GM19397 (cell line): ENCODE results near the gene TGFB3.

ENCODE experiments used
- ATAC-seq: cut with Tn5 transposase; IDR thresholded peaks from one replicate; pipeline ENCODE4 v1.9.1; 2021; ENCODE audit warnings: mild to moderate bottlenecking, moderate library complexity; ENCODE audit not compliant: unreplicated experiment

TGFB3 gene

DNA sequence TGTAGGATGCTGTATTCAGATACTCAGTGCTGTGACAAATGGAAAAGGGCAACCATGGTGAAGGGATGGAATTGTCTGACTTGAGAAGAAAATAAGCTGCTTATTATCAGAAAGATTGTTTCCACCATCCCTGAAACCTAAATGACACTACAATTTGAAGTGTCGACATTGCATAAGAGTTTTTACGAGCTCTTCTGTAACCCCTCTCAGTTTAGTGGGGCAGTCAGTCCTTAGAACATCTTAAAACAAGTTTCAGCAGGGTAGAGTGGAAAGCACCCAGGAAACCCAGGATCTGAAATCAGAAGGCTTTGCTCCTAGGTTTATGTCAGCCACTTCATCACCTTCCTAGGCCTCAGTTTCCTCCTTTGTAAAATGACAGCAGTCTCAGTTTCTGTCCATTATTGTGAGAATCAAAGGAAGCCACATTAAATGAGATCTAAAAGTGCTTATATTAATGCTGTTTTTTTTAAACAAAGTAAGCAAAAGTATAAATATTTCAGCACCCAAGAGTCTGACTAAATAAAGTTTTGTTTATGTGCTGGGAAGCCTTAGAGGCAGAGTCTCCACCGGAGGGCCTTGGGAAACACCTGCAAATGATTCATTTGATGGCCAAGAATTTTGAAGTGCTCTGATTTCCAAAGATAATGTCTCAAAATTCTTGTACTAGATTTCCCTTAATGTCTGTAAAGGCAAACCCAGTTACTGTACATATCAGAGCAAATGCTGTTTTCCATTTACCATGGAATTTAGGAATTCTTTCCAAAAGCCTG is 5.6 kb upstream of the TGFB3 start:
- ATAC-seq = no peak

DNA sequence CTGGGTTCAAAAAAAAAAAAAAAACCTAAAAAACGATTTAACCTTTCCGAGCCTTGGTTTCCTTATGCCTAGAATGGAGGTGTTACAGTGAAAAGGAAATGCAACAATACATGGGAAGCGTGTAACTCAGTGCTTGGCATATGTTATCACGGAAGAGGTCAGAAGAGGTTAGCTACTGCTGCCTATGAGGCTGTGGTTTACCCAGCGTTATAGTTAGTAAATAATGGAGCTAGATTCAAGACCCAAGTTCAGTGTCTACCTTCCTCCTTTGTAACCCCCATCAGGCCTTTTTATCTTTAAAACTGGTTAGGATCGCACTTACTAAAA is 4.6 kb upstream of the TGFB3 start:
- ATAC-seq = no peak

DNA sequence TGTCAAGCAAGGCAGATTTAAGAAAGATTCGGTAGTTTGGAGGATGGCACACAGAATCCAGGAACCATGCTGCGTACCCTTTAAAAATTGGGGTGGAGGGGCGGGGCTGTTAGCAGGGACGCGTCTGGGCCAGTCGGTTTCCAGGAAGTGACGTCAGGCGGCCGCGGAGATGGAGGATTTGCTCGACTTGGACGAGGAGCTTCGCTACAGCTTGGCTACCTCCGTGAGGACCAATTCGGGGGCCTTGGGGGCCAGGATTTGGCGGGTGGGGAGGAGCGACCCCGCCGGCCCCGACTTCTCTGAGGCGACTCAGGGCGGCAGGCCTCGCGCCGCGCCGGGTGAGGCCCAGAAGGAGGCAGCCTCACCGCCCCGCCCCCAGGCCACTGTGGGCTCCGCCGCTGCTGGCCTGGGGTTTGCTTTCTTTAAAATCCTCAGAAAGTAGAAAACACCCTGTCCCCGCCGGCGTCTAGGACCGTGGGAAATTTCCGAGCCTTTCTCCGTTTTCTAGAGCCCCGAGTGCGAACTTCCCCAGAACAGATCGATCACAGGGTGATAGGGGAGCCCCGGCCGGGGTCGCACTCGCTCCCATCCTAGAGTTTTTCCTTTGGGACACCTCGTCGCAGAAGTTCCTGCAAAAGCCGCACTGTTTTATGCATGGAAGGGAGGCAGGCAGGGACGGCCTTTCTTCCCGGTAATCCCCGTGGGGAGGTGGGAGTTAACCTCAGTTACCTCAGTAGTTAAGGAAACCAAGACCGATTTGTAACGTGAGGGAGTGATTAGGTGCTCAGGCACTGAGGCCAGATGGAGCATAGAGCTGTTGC is 4.0 kb upstream of the TGFB3 start, which contains the start of gene IFT43:
Gene IFT43 (plus strand): TSS at position 146 of the 821 bp plus-strand sequence. CDS start 24 bp downstream, at position 170.
- ATAC-seq = peak; percentile 76

DNA sequence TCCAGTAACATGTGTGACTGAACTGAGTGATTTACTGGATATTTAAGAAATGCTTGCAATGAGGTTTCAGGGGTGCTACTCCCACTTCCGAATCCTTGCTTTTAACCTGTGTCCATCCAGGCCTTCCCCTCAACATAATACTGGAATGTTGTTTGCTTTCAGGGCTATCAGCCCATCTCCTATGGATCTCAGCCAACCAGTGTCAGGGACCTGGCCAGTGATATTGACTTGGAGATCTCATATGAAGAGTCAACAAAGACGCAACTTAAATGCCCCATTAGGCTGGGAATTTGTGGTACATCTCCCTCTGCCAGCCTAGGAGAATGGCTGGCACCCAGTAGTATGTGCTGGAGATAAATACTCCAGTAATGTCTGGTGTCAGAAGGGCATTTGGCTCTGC is 2.9 kb upstream of the TGFB3 start:
- no peak for ATAC-seq

DNA sequence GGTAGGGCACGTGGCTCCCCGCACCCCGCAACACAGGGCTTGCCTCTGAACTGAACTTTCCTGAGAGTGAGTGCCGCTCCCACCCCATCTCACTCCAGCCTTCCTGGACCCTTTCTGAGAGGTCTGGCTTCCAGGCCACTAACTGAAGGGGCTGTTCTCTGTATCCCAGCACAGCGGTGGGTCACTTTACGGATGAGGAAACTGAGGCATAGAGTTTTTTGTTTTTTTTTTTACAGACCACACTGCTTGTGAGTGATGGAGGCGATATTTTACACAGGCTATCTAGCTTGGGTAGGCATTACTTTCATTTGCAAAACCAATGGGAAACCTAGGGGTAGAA is 1.2 kb upstream of the TGFB3 start:
- ATAC-seq = no peak

DNA sequence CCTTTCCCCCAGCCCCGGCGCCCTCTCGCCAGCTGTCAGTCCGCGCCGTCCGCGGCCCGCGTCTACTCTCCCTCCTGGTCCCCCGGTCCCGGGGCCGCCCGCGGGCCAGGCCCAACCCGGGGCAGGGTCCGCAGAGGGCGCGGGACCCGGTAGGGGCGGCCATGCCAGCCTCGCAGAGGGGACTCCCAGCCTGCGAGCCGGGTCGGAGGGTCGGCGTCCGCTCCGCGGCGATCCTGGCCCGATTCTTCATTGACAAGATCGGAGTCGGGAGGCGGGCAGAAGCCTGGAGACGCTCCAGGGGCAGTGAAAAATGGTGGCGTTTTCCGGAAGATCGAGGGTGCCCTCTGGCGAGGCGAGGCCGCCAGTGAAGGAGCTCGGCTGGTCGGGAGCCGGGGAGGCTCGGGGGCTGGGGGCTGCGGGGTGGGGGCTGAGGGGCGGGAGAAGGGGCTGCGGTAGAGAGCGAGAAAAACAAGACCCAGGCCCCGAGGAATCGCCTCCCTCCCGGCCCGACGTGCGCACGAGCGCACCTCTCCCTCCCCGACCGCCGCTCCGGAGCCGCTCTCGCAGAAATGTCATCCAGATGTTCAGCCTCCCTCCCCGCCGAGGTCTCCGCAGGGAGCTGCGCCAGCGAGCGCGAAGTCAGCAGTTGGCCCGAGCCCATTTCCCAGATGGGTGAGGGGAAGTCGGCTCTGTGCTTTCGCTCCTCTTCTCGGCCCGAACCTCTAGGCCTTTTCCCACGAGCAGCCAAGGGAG is 647 bp upstream of the TGFB3 start:
- ATAC-seq = no peak

DNA sequence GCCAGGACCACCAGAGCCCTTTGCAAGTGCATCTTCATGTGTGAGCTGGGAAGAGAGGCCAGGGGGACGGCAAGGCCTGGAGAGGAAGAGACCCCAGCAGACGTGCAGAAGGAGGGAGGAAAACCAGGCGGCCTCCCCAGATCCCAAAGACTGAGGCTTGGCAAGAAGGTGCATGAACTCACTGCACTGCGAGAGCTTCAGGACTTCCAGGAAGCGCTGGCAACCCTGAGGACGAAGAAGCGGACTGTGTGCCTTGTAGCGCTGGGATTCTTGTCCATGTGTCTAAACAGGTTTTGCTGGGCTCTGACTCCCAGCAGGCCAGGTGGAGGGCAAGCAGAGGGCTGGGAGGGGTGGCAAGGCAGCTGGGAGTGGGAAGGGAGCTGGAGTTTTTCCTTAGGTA is 939 bp downstream of the TGFB3 start:
- ATAC-seq = no peak

DNA sequence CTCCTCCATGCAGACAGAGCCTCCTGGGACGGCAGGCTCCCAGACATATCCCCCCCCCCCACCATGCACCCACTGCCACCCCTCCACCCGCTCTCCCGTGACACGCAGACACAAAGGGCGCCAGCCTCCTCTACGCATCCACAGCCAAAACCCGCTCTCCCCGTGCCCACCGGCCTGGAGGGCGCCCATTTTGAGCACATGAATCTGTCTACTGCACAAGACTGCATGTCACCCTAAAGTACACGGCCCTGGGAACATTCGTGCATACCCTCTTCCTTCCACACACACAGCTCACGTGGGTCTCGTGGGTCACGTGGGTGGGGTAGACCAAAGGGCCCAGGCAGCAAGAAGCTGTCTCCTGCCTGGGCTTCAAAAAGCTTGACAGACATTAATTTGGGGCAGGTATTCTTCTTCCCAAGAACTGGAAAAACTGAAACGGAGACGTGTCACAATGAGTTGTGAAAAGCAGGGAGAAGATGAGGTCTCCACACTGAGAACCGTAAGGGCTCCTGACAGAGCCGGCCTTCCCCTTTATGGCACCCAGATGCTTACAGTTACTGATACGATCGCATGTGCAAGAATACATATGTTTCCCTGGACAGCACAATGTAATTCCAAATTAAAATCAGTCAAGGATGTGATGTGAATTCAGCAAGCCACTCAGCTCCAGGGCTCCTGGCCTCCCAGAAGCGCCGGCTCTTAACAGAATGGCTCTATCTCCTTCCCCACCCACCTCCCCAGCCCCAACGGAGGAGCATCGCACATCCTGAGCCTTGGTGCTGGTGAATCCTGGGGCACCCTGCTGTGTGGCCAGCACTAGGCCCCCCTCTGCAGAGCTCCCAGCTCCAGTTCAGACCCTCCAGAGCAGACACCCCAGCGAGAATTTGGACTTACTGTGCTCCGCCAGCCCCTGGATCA is 1.9 kb downstream of the TGFB3 start:
- no peak for ATAC-seq

DNA sequence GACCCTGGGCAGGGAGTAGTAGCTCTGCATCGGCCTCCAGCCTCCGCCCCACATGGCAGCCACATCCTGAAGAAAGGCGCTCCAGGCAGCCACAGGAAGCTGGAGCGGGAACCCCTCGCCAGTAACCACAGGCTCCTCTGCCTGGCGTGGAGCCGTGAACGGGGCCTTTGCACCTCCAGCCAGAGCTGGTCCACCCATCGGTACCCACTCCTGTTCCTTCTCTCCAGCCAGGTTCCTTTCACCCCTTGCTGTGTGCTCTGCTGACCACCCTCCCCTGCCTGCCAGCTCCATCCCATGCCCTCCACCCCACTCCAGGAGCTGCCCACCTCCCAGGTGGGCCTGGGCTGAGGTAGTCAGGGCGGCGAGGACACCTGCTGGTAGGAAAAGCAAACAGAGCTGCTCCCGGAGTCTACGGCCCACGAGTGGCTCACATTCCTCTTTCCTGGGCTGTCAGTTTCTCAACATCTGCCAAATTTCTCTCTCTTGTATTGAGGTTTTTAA is 2.7 kb downstream of the TGFB3 start:
- no peak for ATAC-seq

DNA sequence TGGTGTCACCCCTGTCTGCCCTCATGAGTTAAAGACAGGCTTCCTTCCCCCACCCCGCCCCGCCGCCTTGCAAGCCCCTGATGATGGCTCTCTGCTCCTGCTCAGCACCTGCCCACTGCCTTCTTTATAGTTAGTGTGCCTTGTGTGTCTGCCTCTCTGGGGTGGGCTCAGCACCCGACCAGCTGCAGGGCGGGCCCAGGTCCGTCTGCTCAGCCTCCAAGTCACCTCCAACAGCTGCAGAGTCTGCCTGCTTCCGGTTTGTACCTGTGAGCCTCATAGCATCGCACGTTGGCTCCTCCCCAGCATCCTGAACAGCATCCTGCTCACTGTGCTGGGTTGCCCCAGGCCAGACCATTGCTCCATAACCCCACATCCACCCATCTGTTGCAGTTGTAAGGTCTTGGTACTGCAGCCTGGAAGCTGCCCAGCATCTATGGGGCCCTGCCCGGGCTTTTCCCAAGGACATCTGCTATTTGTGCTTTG is 3.5 kb downstream of the TGFB3 start:
- no peak for ATAC-seq

DNA sequence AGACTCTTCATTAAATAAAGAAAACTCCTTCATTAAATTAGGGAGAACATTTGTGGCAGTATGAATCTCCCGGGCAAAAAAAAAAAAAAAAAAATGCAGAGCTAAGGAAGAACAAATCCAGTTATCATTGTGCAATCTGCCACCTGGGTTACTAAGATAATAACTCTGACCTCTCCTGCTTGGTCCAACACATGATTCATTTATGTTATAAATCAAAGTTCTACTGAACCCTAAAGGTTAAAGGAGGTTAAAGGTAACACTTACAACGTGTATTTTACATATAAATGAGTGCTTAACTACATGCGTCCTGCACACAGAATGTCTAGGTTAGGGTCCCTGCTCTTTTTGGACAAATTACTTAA is 4.2 kb downstream of the TGFB3 start:
- ATAC-seq = no peak

DNA sequence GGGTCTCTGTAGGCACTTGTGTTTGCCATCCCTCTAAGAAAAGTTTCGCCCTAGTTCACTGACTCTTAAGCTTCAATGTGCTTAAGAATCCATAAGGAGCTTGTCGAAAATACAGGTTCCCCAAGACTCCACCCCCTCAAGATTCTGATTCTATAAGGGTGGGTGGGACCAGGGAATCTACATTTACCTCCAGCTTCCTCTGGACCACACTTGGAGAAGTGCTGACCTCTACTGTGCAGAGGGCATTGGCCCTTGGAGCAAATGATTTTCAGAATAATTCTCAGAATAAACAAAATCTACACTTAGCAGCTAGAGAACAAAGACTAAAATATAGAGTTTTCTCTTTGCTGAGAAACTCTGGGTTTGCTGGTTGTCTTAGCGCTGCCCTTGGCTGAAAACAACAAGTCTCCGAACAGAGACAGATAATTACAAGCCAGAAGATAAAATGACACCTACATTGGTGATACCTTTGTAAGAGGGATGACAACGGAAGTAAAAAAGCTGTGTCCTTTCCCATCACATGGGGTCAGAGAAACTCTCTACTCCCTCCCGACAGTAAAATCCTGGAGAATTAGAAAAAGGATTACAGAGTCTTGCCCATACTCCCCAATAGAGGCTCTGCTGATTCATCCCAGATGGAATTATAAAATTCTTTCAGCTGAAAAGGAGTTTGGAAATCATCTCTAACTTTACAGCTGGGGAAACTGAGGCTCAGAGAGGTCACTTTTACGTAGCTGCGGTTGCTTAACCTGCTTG is 4.8 kb downstream of the TGFB3 start:
- ATAC-seq = no peak

DNA sequence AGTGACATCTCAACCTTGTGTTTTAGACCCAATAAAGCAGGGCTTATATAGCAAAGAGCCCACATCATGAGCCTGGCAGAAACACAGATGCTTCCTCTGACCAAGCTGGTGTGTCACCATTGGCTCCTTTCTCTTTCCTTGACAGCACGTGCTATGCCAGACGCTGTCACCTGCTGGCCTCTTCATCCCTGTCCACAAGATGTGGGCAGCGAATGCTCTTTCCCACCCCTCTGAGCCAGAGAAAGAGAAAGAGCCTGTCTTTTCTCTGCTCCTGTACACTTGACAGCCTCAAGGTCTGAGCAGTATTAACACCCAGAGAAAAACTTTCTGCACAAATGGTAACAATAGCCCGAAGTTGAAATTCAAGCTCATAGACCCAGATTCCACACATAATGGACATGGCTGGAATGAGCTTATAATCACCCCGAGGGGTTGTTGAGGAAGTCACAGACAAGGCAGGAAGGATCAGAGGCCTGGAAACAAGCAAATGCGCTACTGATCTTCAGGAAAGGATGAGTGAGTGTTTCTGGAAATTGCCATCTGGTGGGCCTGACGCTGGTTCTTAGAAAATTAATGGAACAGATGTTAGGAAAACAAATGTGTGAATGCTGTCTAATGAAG is 8.9 kb downstream of the TGFB3 start:
- ATAC-seq = no peak

DNA sequence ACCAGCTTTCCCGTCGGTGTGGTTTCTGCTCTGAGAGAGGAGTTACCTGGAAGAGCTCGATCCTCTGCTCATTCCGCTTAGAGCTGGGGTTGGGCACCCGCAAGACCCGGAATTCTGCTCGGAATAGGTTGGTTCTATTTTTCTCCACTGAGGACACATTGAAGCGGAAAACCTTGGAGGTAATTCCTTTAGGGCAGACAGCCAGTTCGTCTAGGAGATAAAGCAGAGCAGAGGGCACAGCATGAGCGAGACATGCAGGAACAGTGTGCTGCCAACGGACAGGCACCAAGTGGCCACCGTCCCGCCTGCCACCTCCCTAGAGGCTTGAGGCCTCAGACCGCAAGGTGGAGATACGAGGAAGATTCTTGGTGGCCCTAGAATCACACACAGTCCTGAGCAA is 10.3 kb downstream of the TGFB3 start:
- no peak for ATAC-seq

DNA sequence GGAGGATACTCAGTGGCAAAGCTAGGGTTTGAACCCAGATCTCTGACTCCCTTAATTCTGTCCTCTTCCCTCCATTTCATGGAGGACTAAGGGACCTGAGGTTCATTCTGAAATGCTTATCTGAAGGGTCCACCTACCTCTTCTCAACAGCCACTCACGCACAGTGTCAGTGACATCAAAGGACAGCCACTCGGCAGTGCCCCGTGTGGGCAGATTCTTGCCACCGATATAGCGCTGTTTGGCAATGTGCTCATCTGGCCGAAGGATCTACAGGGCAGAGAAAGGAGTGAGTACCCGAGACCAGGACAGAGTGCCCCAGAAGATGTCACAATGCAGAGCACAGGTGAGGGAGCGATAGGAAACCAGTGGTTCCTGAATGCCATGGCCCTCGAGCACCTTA is 10.8 kb downstream of the TGFB3 start:
- ATAC-seq = no peak

DNA sequence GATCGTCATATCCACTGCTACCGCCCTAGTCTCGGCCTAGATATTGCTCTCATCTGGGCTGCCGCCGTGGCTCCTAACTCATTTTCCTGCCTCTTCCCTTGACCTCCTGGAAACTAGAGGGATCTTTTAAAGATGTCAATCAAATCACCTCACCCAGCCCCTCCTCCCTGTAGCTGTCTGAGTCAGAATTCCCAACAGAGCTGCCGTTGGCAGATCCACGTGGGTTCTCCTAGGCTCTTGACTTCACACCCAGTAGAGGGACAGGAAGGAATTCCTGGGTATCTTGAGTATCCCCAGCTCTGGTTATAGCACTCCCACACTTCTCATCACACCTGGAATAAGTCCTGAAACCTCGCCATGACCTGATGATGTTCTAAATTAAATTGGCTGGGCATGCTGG is 11.9 kb downstream of the TGFB3 start:
- ATAC-seq = no peak

DNA sequence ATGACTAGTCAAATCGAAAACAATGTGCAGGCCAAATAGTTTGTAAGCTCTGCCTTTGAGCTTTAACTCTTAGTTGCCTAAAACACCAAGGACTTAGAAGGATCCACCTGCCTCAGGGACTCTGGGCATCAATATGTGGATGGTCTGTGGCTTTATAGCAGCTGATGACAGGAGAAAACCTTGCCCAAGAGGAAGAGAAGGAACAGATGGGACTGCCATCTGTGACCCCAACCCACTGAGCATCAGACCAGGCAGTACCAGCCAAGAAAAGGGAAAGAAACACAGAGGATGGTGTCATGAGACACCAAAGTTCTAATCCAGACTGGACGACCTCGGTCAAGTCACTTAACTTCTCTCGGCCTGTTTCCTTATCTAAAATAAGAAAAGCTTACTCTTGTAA is 12.7 kb downstream of the TGFB3 start:
- no peak for ATAC-seq

DNA sequence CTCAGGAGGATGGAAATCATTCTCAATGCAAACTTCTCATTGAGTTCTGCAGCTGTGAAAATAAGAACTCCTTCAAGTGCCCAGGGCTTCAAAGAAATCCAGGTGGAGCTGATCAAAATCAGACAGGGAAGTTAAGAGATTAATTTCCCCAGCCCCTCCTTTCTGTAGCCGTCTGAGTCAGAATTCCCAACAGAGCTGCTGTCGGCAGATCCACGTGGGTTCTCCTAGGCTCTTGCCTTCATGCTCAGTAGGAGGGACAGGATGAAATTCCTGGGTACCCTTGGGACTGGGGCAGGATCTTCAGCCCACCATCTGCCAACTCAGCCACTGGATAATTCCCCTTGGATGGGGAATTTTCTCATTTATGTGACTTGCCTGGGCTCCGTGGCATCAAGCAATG is 13.3 kb downstream of the TGFB3 start:
- ATAC-seq = no peak

DNA sequence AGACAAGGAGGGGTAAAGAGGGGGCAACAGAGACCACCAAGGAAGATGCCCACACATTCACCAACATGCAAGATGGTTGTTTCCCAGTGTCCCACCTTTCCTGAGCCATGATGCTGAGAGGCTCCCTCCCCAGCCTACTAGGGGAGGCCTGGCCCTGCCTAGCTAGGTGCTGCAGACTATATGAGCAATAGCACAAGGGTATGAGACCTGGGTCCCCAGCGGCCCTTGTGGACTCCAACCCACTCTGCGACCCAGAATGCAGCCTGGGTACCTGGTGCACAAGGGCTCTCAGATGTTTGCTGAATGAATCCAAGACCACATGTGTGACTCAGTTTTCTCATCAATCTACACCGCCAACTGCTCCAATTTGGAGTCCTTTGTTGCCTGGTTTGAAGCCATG is 13.9 kb downstream of the TGFB3 start:
- no peak for ATAC-seq
